ENCODE data around the gene CMIP.

The CMIP gene

DNA sequence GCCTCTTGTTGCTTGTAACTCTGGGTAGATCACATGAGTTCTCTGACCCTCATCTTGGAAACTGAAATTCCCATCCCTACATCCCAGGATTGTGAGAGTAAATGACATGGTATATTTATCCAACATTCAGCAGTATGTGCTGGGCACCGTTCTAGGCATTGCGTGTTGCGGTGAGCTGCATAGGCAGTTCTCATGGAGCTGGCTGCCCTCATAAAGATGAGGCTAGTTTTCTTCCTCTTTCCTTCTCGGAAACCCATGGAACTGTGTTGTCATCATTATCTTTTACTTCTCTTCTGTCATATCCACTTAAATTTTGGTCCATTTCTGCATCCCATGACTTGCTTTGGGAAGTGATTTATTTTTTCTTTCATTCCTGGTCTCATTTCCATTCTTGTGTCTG lies 17.2 kb downstream of the CMIP start:
- no peak for DNase-seq (ENCODE audit: low read depth in 2 of 2)

GRCh38 chr16:81462683-81463082 lies 18.1 kb downstream of the CMIP start:
- no peak for DNase-seq (ENCODE audit: low read depth in 2 of 2)

DNA sequence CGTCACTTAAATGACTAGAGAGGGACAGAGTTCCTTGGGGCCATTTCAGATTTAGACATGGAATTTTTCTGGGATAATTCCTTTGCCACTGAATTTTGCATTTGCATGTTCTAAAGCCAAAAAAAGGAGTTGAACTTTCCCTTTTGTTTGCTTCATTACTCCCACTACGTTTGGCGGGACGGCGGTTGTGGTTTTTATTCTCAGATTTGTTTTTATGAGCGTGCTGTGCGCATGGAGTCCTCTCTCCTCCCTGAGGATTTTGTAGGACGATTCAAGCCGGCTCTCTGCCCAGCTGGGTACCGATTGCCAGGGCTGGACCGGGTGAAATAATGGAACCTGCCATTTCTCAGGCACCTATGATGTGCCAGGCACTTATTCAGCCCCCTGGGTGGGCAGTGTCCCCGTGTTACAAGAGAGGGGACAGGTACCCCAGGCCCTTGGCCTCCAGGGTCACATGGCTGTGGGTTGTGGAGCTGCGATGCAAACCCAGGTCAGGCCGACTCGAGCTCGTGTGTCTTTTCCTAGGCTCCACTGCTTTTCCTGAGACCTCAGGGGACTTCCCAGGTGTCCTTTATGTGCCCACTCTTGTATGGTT lies 18.8 kb downstream of the CMIP start:
- DNase-seq (ENCODE audit: low read depth in 2 of 2): no peak

DNA sequence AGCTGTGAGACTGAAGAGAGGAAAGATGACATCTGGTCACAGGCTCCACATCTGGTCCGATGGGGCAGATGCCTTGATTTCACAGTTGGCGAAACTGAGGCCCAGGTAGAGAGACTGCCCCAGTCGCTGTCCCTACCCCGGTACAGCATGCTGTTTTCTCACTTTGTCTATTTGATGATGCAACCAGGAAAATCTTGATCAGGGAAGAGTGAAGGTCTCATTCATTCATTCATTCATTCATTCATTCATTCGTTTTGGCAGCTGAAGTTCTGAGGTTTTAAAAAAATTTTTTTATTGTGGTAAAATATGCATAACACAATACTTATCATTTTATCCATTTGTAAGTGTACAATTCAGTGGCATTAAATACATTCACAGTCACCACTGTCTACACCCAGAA lies 19.7 kb downstream of the CMIP start:
- no peak for DNase-seq (ENCODE audit: low read depth in 2 of 2)

DNA sequence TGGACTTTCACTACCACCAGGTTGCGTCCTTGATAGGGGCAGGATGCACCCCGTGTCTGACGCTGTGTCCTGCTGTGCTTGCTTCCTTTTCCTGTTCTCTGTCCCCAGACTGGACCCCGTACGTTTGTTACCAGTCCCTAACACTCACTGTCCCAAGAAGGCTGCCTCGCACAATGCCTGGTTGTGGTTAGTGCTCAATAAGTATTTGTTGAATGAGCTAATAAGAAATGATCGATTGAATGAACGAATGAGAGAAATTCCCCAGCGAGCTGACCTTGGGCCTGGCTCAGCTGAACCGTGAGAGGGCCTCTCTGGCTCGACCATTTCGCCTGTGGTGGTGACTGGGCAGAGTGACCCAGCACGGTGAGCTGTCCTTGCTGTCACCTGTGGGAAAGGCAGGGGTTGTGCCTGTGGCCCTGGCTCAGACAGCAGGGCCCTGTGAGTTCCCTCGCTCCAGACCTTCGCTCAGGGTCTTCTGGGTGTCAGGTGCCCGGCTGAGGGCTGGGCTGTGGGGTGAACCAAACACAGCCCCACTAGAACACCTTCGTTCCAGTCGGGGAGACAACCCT lies 20.9 kb downstream of the CMIP start:
- no peak for DNase-seq (ENCODE audit: low read depth in 2 of 2)

DNA sequence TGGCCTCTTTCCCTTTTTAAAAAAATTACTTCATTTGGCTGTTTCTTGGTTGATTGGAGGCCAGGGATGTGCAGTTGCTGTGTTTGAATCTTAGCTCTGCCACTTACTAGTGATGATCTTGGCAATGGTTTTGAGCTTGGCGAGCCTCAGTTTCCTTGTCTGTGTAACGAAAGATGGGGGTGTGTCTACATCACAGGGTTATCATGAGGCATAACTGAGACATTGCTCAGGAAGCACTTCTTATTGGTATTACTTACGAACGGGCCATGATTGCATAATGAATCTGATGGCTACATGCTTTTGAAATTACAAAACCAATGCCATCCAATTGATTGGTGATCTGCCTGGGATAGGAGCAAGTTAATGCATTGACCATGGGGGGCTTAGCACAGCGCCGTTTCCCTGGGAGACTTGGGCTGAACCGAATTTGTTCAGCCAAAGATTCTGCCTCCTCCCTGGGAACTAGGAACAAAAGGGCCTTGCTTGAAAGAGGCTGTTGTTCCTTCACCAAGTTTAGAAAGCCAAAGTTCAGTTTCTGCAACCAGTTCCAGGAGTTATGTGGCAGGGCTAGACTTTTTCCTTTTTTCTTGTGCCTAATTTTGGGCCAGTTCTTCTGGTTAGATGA lies 21.9 kb downstream of the CMIP start:
- no peak for DNase-seq (ENCODE audit: low read depth in 2 of 2)

DNA sequence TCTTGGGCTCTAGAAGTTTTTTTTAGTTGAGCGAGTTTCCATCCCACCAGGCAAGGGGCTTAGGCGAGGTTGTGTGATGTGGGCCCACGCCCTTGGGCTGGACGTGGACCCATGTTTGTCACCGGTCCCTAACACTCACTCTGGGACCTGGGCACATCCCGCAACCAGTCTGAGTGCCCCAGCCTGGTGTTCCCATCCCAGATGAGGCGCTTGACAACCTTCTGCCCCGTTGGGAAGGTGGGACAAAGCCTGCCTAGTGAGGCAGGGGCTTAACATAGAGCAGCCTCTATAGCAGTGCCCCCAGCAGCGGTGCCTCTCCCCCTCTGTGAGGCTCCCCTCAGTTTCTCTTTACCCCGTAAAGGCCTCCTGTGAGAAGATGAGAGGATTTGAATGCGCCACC lies 22.5 kb downstream of the CMIP start:
- no peak for DNase-seq (ENCODE audit: low read depth in 2 of 2)

- no peak for DNase-seq (ENCODE audit: low read depth in 2 of 2)
Observed at GRCh38 chr16:81467815-81468214, 23.2 kb downstream of the CMIP start.

- no peak for DNase-seq (ENCODE audit: low read depth in 2 of 2)
Observed at GRCh38 chr16:81468269-81468902, 23.8 kb downstream of the CMIP start.

GRCh38 chr16:81469183-81469677 lies 24.6 kb downstream of the CMIP start:
- DNase-seq (ENCODE audit: low read depth in 2 of 2): no peak

DNA sequence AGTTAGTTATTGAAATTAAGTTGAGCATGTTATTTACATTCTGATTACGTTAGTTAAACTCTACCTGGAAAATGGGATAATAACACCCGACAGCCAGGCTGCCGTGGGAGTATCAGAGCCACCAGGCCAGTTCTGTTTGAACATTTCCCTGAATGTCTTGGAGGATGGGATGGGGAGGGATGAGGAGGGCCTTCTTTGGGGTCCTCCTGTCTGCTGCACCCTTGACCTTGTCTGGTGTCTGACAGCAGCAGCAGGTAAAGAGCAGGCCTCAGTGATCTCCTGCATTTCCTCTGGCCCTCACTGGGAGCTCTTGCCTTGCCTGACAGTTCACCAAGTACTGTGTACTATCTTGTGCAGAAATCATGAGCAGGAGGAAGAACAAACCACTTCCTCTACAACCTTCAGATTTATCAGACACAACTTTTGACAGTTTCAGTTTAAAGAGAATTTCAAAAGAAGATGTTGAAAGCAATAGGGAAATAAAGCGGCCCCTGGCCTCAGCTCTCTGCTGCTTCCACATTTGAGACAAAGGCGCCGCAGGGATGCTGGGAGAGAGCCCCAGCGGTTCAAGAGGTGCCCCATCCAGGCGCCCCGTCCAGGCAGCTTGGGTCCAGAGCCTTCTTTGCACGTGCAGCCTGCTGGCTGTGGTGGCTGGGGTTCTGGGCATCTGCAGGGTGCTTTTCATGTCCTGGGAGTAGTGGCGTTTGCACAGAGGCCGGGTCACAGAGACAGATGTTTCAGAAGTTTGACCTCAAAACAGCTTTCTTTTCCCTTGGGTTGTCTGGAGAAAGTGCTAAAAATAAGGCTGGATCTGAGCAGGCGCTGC lies 25.3 kb downstream of the CMIP start:
- DNase-seq (ENCODE audit: low read depth in 2 of 2): no peak

GRCh38 chr16:81470796-81471636 lies 26.4 kb downstream of the CMIP start:
- no peak for DNase-seq (ENCODE audit: low read depth in 2 of 2)

GRCh38 chr16:81471882-81472281 lies 27.3 kb downstream of the CMIP start:
- no peak for DNase-seq (ENCODE audit: low read depth in 2 of 2)

DNA sequence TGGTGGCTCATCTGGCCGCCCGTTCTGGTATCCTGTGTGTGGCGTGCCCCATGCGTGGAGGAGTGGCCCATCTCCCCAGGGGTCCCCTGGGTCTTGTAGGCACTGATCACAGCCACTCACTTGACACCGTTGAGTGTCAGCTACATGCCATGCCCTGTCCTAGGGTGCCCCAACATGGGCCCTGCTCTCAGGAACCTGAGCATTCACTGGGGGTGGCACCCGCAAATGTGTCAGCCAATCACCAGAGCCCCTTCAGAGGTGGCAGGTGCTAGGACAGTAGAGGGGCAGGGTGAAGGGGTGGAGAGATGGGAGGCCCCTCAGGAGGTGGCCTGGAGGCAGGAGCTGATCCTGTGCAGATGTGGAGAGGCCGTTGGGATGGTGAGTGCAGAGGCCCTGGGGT lies 27.8 kb downstream of the CMIP start:
- no peak for DNase-seq (ENCODE audit: low read depth in 2 of 2)

- DNase-seq (ENCODE audit: low read depth in 2 of 2): no peak
Observed at GRCh38 chr16:81473066-81473488, 28.5 kb downstream of the CMIP start.

DNA sequence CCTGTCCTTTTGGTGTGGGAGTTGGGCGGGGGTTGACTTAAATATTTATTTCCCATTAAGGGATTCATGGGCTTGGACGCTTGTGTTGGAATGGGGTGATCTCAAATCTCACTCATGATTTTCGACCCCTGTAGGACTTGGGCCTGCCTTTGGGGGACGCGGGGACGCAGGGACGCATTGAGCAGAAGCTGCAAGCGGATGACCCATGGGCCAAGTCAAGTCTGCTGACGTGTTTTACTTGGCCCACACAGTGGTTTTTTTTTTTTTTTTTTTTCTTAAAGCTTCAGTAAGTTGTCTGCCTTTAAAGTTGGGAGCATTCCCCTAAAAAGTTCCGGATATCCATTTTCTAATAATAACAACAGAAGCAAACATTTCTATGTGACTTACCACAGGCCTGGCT lies 28.9 kb downstream of the CMIP start:
- DNase-seq (ENCODE audit: low read depth in 2 of 2): no peak

DNA sequence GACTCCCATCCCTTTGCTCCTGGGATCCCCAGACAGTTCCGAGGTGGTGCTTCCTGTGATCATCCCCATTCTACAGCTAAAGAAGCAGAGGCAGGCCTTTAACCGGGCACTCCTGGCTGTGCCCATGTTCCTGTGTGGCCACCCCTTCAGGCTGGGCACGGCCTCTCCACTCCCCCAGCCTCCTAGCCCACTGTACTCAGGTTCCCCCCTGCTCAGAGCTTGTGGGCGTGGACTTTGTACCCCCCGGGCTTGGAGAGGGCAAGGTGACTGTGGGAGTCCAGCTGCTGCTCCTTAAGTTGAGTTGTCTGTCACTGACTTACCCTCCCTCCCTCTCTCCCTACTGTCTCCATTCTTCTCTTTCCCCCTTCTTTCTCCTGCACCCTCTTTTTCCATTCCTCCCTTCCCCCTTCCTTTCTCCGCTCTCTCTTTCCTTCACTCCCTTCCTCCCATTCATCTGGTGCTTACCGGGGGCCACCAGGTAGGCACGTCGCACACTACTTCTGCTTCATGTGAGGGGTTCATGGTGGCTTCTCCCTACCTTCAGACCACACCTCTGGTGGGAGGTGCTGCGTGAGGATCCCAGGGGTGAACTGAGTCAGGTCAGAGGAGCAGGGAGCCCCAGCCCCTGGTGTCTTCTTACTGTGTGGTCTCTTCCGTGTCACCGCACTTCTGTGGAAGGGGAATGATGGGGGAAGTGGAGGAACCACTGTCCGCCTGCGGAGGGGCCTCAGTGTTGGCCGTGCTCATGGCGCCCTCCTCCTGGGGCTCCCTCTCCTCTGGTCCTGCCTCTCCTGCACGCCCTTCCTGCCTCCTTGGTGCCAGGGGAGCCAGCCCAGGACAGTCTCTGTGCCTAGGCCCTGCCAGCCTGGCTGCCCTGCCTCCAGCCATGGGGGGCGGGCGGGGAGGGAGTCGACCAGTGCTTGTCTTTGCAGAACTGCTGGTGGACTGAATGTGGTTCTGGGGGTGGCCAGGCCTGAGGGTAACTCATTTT lies 29.7 kb downstream of the CMIP start:
- no peak for DNase-seq (ENCODE audit: low read depth in 2 of 2)

DNA sequence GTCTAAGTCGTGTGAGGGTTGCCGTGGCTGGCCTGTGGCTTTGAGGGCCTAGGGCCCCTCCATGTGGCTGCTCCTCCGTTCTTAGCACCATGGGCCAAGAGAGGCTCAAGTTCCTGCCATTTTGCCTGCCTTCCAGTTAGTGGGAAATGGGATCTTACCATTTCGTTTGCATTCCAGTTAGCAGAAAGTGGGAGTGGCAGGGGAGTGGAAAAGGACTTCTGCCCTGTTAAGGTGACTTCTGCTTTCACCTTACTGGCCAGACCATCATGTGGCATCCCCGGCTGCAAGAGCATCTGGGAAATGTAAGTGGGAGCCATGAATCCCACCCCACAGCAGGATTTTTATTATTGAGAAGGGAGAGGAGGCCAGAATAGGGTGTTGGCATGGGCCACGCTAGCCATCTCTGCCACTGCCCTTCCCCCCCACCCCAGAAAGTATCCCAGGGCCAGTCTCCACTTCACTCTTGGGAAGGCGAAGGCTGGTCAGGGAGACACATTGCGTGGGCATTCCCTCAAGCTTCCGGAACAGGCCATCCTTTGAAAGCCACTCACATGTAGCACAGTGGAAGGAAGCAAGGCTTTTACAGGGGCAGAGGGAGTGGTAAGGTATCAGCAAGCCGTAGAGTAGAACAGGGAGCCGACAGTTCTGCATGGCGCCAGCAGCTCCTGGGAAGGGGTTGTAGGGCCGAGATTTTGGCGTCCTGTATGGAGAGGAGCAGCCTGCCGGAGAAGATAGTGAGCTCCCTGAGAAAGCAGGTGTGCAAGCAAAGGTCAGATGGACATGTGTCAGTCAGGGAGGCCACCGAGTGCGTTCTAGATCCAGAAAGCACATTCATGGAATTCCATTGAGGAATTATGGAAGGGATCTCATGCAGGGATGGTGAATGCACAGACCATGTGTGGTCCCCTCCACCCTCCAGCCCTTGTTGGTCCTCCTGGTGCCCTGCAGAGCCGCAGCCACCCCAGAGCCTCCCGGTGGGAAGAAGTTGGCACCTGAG lies 33.4 kb downstream of the CMIP start:
- DNase-seq (ENCODE audit: low read depth in 2 of 2): no peak

Data from stimulated activated CD4-positive, alpha-beta T cell treated with anti-CD3 and anti-CD28 coated beads, Interleukin-1b, Interleukin-23, amount 100 ng/mL, for 1 hour (primary cell).